Kidney epithelial cell (primary cell): Measurements from ENCODE around the gene COL23A1. TPM values are rescaled to one million over a fixed set of nuclear protein-coding genes. Genes with fewer than 3 reads are reported as not detected.

Source experiments
- DNase-seq: peaks from one replicate; pipeline ENCODE4 v3.0.0-alpha.2; 2010; ENCODE audit warnings: low read depth
- H3K27me3 ChIP-seq: 2 replicates; pipeline ENCODE4 v1.6.0; 2011; ENCODE audit warnings: low read length; ENCODE audit not compliant: control insufficient read depth, insufficient read depth
- H3K36me3 ChIP-seq: 2 replicates; pipeline ENCODE4 v1.5.1; 2011; ENCODE audit warnings: low read length; ENCODE audit not compliant: control insufficient read depth, insufficient read depth
- H3K4me3 ChIP-seq: 2 replicates; pipeline ENCODE4 v1.5.1; 2011; ENCODE audit warnings: low read depth, mild to moderate bottlenecking, control low read depth, low read length
- CTCF ChIP-seq: IDR thresholded peaks from 2 replicates; pipeline ENCODE4 v1.5.1; 2011; ENCODE audit warnings: mild to moderate bottlenecking, moderate library complexity, low read length, control low read depth, inconsistent platforms; ENCODE audit not compliant: insufficient read depth, poor library complexity, severe bottlenecking
- total RNA-seq: library from RNA; depleted of rRNA; stranded (reverse); fragments of >200 nt; gene quantifications from 2 replicates; pipeline ENCODE4 v1.2.3, GENCODE V29; 2015

COL23A1 gene
- total RNA-seq, 1 donor from 2014 or later = 0.17 TPM

- Histone ChIP-seq H3K27me3 (no peaks in the 10 kb centered on the region), H3K4me3 (no peak overlapping the region), H3K36me3 (no peaks in the 10 kb centered on the region)
- TF ChIP-seq CTCF = no peak
- DNase-seq = no peak
These were observed 134.7 kb downstream of the COL23A1 start for GRCh38 chr5:178455480-178455835.

GRCh38 chr5:178454821-178455479 lies 135.2 kb downstream of the COL23A1 start:
- H3K36me3 ChIP-seq = no peaks in the 10 kb centered on the region
- H3K4me3 ChIP-seq = no peak overlapping the region
- DNase-seq = no peak
- H3K27me3 ChIP-seq = no peaks in the 10 kb centered on the region
- TF ChIP-seq CTCF = no peak

- no peak for DNase-seq
- Histone ChIP-seq H3K4me3 (no peak overlapping the region), H3K36me3 (no peaks in the 10 kb centered on the region), H3K27me3 (no peaks in the 10 kb centered on the region)
- TF ChIP-seq CTCF = no peak
These were observed 135.9 kb downstream of the COL23A1 start for GRCh38 chr5:178454303-178454702.

- DNase-seq = peak; percentile 75
- Histone ChIP-seq H3K4me3 (no peak overlapping the region), H3K27me3 (peaks cover 4% of the 10 kb centered on the region), H3K36me3 (no peaks in the 10 kb centered on the region)
- TF ChIP-seq CTCF = no peak
These were observed 137.0 kb downstream of the COL23A1 start for GRCh38 chr5:178453224-178453623.

- DNase-seq = no peak
These were observed 139.8 kb downstream of the COL23A1 start for GRCh38 chr5:178450121-178451028.

More at GRCh38 chr5:178450121-178451028, 139.8 kb downstream of the COL23A1 start:
- TF ChIP-seq CTCF = no peak
- Histone ChIP-seq H3K36me3 (no peaks in the 10 kb centered on the region), H3K4me3 (no peak overlapping the region), H3K27me3 (peaks cover 4% of the 10 kb centered on the region)
